Psoas muscle (tissue), 8 donors: ENCODE results near the gene ELN. TPM values are rescaled to one million over a fixed set of nuclear protein-coding genes. Genes with fewer than 3 reads are reported as not detected.
A peak's percentile ranks its signal among the peaks of the same experiment; 100 is the strongest.

Experiments
- ATAC-seq, 4 donors: fragments of 200-7000 bp; cut with Tn5 transposase; one replicate each; pipeline ENCODE4 v1.9.1; 2020; ENCODE audit warnings: moderate library complexity in 3 of 4, mild to moderate bottlenecking in 2 of 4
- DNase-seq, 2 donors: peaks; one replicate each; pipeline ENCODE4 v3.0.0-alpha.2; 2020
- H3K27ac ChIP-seq: fragments of 200-600 bp; one replicate; pipeline ENCODE4 v1.8.0; 2022
- H3K27me3 ChIP-seq, 3 donors: fragments of 200-600 bp in 1 of 3; one replicate each; pipeline versions ENCODE4 v1.6.1 to v1.8.0; 2013 to 2022; ENCODE audit warnings: low read length in 2 of 3, mild to moderate bottlenecking in 2 of 3, moderate library complexity in 1 of 3; ENCODE audit not compliant: insufficient read depth in 3 of 3
- H3K36me3 ChIP-seq, 2 donors: fragments of 200-600 bp in 1 of 2; one replicate each; pipeline versions ENCODE4 v1.6.1 to v1.8.0; 2013 to 2022; ENCODE audit warnings: low read depth in 1 of 2, mild to moderate bottlenecking in 1 of 2, moderate library complexity in 1 of 2; ENCODE audit not compliant: insufficient read depth in 1 of 2
- H3K4me1 ChIP-seq: fragments of 200-600 bp; one replicate; pipeline ENCODE4 v1.8.0; 2022
- H3K4me3 ChIP-seq: fragments of 200-600 bp; one replicate; pipeline ENCODE4 v1.8.0; 2022; ENCODE audit warnings: mild to moderate bottlenecking
- H3K9me3 ChIP-seq: fragments of 200-600 bp; one replicate; pipeline ENCODE4 v1.8.0; 2022
- CTCF ChIP-seq: fragments of 200-600 bp; IDR thresholded peaks from one replicate; pipeline ENCODE4 v1.8.0; 2022; ENCODE audit warnings: antibody characterized with exemption
- WGBS, 3 donors: extraction: QIAGEN DNeasy Blood & Tissue Kit; methylation state at CpG; one replicate each; pipeline versions ENCODE4 v1.1.6 to v1.1.7; 2013; 5-methylcytosine and 5-hydroxymethylcytosine counted together
- intact Hi-C, 2 donors: fragments of 100-400 bp; cut with DNase I; formaldehyde crosslinking; loops; one replicate each; pipeline versions ENCODE4 v1.11.0 to v1.14.2; 2022
- polyA plus RNA-seq, 3 donors: library from polyadenylated mRNA; stranded (reverse); fragments of 200-250 nt; gene quantifications; one replicate each; pipeline ENCODE4 v1.2.3, GENCODE V29; 2013
- total RNA-seq, 4 donors: library from RNA; stranded (reverse); fragmentation: NEBNext Ultra II Directional in 2 of 4; extraction: Animal tissue kit (Norgen Biotek cat#: 25700) in 2 of 4; gene quantifications; one replicate each; pipeline versions ENCODE4 v1.2.1 to v1.2.4, GENCODE V29; 2021 to 2023
- donor health status: healthy with polysubstance abuse.
- donor health status: DM: no; HTN: no; CAD: no; lungs with moderate emphysema.
- donor health status: Bipolar disorder and iron deficiency.
- donor health status: healthy.
- donor health status: DM: yes; HTN: yes; CAD: no.
- donor health status: DM: no; HTN: no; CAD: no.
- donor health status: DM: no; HTN: no; CAD: no.
- donor health status: DM: yes; HTN: yes; CAD: no.

The ELN gene
- total and polyA plus RNA-seq, 7 donors, result 10.6 to 41.1 (median 16.3) TPM

GRCh38 chr7:74097937-74098614 is 70.1 kb downstream of the ELN start:
- no peaks in the 10 kb centered on the region for H3K27me3 ChIP-seq
- 77 to 80% (median 79%) methylated on average over 11 of the region's 11 CpGs for WGBS, 3 donors
- DNase-seq, result peak; percentile 68 to 72
- H3K9me3 ChIP-seq, result no peaks in the 10 kb centered on the region
- ATAC-seq, result peak; percentile 11 to 66 (median 46)
- no peak overlapping the region for H3K4me3 ChIP-seq
- H3K36me3 ChIP-seq, result peaks cover 3 to 72% of the 10 kb centered on the region in 2 donors
- TF ChIP-seq CTCF, result no peak
- H3K27ac ChIP-seq, result peak overlapping the region; percentile 55
- H3K4me1 ChIP-seq, result peaks cover 12% of the 10 kb centered on the region
- intact Hi-C loops, result no loop called here

- no peak for TF ChIP-seq CTCF
- 96 to 97% (median 96%) methylated on average over 17 of the region's 17 CpGs for WGBS, 3 donors
- Histone ChIP-seq H3K27ac (no peak overlapping the region), H3K9me3 (no peaks in the 10 kb centered on the region), H3K36me3 (peaks cover 3 to 79% of the 10 kb centered on the region in 2 donors), H3K4me3 (no peak overlapping the region), H3K4me1 (peaks cover 4% of the 10 kb centered on the region), H3K27me3 (no peaks in the 10 kb centered on the region)
- no peak for DNase-seq
- intact Hi-C loops, result no loop called here
- no peak for ATAC-seq
These were observed 71.1 kb downstream of the ELN start for GRCh38 chr7:74099031-74099430.

GRCh38 chr7:74101061-74101681 is 73.2 kb downstream of the ELN start:
- intact Hi-C loops, result no loop called here
- H3K27ac ChIP-seq, result no peak overlapping the region
- peaks cover 5% of the 10 kb centered on the region for H3K4me1 ChIP-seq
- ATAC-seq (peak in 2 of 4 donors; percentile 17 to 42), DNase-seq (peak; percentile 38 to 66)
- TF ChIP-seq CTCF, result no peak
- no peak overlapping the region for H3K4me3 ChIP-seq
- 58 to 67% (median 60%) methylated on average over 8 of the region's 8 CpGs for WGBS, 3 donors
- no peaks in the 10 kb centered on the region for H3K27me3 ChIP-seq
- no peaks in the 10 kb centered on the region for H3K9me3 ChIP-seq
- peaks cover 3 to 95% of the 10 kb centered on the region in 2 donors for H3K36me3 ChIP-seq

GRCh38 chr7:74103219-74103772 is 75.3 kb downstream of the ELN start:
- Histone ChIP-seq H3K27ac (no peak overlapping the region), H3K4me1 (peaks cover 5% of the 10 kb centered on the region), H3K4me3 (no peak overlapping the region), H3K9me3 (no peaks in the 10 kb centered on the region), H3K36me3 (peaks cover 3 to 98% of the 10 kb centered on the region in 2 donors), H3K27me3 (no peaks in the 10 kb centered on the region)
- intact Hi-C loops, result no loop called here
- DNase-seq (no peak), ATAC-seq (no peak)
- WGBS, 3 donors, result 83 to 99% (median 85%) methylated on average over 6 of the region's 6 CpGs
- no peak for TF ChIP-seq CTCF
